ENCODE results near the gene FN3K.
"Not testable (repeated sequence)": the region's sequence is repeated elsewhere in the genome, so short reads cannot be mapped to it uniquely, and the experiment has no call there.

Gene FN3K

DNA sequence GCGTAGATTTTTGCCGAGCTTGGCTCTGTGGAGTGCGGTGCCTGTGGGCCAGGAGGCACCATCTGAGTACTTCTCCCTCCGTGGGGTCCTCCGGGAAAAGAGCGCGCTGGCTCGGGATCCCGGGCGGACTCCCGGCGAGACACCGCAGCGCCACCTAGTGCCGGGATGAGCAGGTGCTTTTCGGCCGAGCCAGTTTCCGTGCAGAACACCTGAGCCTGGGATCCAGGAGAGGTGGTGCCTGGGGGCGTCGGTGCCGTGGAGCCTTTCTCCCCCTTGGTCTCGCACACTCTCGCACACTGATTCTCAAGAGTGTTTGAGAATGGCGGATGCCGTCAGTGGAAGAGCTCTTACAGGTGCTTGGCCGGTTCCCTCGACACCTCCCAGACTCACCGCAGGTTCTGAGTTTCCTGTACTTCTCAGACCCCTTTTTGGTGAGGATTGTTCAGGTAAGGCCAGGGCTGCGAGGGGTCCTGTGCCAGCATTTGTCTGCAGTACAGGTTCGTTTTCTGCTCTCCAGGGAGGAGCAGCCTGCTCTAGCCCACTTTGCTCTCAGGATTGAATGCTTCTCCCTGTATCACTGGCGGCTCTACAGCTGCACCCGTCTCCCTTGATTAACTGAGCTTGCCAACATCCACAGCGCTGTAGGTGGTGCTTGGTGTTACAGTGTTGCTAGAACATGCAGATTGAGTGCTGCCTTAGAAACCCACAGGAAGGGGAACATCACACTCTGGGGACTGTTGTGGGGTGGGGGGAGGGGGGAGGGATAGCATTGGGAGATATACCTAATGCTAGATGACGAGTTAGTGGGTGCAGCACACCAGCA lies 39.8 kb downstream of the FN3K start:
- DNase-seq: no peak

DNA sequence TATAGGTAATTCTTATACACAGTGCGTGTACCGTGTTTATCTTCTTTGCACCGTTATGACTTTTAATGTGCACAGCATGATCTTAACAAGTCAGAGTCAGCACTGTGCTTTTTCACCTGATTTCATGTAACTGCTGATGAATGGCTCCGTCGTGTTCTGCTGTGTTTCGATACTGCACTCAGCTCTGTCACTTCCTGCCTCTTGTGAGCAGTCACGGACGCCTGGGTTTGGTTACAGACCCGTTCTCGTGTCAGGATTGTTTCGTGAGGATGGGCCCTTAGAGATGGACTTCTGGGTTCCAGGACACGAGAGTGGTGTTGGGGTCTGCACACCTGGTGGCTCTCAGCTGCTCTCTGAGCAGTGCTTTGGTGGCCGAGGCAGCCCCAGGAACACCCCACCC lies 41.0 kb downstream of the FN3K start:
- DNase-seq: no peak

DNA sequence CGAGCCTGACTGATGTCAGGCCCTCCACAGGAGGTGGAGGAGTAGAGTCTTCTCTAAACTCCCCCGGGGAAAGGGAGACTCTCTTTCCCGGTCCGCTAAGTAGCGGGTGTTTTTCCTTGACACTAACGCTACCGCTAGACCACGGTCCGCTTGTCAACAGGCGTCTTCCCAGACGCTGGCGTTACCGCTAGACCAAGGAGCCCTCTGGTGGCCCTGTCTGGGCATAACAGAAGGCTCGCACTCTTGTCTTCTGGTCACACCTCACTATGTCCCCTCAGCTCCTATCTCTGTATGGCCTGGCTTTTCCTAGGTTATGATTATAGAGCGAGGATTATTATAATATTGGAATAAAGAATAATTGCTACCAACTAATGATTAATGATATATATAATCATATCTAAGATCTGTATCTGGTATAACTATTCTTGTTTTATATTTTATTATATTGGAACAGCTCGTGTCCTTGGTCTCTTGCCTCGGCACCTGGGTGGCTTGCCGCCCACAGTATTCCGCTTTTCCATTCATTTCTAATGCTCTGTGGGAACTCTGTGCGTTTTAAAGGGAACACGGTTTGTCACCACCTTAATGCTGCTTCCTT lies 42.5 kb downstream of the FN3K start:
- not testable (repeated sequence) for DNase-seq

DNA sequence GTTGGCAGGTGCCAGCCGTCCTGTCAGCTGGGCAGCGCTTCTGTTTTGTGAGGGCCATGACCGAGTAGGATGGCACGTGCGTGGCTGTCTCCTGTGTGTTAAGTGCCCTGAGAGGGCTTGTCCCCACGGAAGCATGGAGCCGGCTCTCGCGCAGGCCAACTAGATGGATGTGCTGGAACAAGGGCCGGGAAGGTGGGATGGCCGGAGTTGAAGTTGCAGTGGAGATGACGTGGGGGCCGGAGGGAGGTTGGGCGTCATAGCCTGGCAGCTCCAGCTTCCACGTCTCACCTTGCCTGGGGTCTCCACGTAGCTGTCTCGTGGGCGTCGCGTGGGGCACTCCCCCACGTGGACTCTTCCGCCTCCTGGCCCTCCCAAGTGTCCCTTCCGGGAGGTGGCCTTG lies 44.1 kb downstream of the FN3K start:
- no peak for DNase-seq

DNA sequence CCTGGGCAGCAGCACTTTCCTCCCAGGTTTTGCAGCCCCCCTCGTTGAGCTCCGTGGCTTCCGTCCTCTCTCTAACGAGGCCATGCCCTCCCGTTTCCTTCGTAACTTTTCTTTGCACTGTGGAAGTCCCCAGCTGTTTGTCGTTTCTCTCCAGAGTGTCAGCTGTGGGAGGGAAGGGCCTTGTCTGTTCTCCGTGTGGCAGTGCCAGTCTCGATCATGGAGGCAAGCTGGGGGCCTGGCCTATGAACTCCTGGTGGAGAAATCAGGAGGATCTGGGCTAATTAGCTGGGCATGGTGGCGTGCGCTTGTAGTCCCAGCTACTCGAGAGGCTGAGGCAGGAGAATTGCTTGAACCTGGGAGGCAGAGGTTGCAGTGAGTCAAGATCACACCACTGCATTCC lies 44.8 kb downstream of the FN3K start:
- no peak for DNase-seq

DNA sequence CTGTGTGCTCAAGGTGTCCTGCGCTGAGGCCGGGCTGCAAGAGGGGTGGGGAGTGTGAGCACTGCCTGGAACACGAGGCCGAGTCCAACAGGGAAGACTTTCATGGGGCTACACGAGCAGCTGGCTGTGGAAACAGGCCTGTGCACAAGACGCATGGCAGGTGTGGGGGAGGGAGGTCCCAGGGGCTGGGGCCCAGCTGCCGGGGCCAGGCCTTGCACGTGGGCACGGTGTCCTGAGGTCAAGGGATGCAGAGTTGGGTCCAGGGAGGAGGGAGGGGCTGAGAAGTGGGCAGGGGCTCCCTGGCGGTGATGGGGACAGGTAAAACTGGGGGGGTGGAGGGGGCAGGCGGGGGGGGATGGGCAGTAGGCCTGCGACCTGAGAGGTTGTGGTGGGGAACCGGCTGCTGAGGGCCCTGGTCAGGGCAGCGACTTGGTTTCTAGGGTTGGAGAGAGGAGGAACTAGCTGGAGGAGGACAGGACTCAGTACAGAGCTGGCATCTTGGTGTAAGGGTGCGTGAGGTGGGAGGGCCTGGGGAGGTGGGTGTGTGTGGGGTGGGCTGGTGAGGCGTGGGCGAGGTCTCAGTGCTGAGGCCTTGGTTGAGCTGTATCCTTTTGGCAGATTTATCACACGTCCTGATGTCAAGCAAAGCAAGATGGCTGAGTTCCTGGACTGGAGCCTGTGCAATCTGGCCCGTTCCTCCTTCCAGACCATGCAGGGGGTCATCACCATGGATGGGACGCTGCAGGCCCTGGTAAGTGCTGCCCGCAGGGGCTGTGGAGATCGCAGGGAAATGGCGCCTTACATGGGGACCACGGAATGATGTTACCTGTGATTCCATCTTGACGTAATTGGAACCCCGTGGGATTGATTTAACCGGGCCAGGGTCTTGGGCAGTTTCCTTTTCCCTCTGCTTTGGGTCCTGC lies 45.8 kb downstream of the FN3K start:
- DNase-seq: no peak

DNA sequence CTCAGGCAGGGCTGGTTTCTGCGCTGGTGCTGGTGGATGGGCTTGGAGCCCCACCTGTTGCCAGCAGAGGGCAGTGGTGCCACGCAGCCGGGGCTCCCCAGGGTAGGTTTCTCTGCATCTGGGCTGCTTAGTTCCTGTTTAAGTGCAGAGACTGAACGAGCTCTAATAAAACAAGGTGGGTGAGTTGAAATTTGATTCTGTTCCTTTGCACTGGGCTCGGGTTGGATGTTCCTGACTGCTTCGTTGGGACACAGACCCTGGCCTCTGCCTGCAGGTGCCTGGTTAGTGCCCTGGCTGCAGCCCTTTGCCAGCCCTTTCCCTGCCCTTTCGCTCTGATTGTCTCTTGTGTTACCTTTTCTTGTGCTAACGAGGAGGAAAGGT lies 46.5 kb downstream of the FN3K start:
- DNase-seq: peak; percentile 48

DNA sequence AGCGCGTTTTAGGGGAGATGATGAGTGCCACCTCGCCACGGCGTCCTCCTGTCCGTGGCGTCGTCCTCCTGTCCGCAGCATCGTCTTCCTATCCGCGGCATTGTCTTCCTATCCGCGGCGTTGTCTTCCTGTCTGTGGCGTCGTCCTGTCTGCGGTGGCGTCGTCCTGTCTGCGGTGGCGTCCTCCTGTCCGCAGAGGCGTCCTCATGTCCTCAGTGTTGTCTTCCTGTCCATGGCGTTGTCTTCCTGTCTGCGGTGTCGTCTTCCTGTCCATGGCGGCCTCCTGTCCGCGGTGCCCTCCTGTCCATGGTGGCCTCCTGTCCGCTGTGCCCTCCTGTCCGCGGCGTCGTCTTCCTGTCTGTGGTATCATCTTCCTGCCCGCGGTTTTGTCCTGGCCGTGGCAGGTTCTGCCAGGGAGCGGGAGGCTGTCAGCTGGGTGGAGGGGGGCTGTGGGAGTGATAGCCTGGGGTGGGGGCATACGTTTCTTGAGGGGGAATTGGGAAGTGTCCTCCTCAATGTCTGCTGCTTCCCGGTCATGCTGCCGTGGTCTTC lies 47.3 kb downstream of the FN3K start:
- DNase-seq: no peak

DNA sequence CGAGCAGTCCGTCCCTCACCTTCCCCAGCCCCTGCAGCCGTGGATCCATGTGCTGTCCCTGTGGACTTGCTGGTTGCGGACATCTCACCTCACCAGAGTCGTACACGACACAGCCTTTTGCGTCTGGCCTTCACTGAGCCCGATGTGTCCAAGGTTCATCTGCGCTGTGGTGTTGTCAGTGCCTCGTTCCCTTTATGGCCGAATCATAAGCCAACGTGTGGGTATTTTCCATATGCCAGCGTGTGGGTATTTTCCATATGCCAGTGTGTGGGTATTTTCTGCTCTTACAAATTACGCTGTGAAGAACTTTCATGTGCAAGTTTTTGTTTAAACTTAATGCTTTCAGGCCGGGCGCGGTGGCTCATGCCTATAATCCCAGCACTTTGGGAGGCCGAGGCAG lies 48.1 kb downstream of the FN3K start:
- DNase-seq: no peak

DNA sequence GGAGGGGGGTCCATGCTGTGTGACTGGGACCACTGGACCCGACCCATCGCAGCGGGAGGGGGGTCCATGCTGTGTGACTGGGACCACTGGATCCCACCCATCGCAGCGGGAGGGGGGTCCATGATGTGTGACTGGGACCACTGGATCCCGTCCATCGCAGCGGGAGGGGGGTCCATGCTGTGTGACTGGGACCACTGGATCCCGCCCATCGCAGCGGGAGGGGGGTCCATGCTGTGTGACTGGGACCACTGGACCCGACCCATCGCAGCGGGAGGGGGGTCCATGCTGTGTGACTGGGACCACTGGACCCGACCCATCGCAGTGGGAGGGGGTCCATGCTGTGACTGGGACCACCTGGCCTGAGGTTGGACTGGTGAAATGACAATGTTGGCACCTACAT lies 50.2 kb downstream of the FN3K start:
- DNase-seq: not testable (repeated sequence)

DNA sequence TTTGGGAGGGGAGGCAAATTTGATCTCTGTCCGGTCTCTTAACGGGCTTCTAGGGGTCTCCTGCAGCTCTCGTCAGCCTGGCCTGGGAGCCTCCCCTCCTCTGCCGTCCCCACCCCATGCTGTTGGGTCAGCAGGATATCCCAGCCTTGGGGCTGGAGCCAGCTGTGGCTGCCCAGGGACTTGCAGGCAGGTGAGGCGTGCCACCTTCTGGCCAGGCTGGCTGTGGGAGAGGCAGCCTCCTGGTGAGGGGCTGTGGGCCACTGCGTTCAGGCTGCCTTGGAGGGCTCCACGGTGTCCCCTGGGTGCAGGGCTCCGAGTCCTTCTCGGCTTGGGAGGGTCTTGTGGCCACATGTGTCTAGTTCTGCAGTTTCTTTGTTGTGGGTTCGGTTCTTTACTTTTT lies 51.0 kb downstream of the FN3K start:
- DNase-seq: no peak

DNA sequence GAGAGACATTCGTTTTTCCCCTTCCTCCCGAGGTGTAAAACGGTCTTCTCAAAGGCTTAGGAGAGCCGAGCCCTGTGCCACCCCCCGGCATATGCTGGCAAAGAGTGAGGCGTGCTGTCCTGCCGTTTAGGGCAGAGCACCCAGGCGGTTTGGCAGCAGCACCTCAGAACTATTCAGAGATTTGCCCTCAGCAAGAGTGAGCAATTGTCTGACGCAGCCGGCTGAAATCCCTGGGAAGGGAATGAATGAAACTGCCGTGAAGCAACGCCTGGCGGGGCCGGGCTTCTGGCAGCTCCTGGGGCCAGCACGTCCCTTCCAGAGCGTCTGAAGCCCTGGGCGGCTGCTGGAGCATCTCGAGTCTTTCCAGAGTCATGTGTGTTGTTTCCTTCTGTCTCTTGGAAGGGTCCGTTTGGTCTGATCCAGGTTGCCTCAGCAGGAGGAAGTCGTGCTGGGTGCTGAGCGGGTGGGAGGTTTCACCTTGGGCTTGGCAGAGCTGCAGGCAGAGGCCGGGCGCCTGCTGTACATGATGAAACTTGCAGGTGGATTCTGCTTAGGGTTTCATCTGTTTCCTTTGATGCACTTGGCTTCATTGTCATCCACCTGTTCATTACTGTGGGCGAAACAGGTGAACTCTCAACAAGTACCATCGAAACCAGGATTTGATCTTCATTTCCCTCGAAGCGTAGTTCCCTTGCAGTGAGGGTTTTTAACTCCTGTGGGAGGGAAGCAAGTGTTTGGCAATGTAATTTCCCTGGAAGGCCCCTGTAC lies 51.9 kb downstream of the FN3K start:
- no peak for DNase-seq

DNA sequence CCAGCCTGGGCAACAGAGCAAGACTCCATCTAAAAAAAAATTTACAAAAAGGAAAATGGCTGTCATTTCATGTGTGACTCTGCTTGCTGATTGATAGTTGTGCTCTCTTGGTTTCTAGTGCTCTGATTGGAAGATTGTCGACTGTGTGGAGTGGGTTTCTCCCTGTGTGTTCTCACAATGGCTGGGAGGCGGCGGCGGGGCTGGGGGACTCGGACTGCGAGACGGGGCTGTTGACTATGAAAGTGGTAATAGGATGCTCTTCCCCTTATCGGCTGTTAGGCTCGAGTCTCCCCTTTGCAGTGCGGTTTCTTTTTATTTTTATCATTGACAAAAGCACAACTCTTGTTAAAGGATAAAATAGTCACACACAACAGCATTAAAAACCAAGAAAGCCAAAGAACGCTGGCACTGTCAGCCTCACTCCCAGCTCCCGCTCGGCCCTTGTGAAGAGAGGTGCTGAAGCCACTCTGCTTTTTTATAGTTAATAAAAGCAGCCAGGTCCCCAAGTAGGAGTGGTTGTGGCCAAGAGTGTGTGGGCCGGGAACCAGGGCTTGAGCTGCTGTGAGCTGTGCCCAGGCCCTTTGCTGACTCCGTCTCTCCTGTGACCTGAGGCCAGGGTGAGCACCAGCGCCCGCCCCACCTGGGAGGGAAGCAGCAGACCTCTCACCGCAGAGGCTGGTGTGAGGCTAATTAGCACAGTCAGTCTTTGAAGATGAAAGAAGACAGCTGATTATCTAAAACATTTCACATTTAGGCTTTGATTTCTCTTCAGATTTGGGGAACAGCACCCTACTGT lies 53.0 kb downstream of the FN3K start:
- no peak for DNase-seq

DNA sequence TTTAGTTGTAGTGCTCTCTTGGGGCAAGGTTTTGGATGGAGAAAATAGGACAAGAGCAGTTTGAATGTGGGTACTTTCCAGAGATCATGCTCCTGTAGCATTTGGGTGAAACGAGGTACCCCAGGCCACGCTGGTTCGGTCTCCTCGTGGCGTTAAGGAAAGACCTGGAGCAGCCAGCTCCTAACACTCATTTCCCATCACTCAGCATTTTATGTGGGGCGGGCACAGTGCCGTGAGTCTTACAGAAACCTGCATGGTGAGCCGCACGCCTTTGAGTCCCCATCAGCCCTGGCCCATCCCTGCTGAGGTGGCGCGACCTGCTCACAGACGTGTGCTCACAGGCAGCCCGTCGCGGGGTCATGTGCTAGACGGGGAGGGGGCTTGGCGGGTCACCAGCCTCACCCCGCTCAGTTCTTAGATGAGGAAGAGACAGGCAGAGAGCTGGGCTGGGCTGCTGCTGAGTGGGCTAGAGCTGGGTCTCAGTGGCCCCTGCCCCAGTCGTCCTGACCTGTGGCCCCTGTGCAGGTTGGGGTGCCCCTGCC lies 53.7 kb downstream of the FN3K start:
- DNase-seq: no peak

DNA sequence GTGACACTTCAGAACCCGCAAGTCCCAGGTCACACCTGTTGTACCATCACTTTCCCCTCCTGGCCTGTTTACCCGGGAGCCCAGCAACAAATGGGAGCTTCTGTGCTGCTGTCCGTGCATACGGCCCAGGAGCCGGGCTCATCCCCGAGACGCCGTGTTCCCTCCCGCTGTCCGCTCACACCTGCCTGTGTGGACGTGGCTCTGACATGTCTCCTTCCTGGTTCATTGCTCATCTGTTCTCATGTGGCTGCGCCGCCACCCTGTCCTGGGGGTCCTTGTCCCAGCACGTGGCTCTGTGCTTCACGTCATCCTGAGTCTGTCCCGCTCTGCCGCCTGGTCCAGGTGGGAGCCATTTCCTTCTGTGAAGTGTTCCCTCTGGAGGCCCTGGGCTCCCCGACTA lies 54.4 kb downstream of the FN3K start:
- DNase-seq: no peak

DNA sequence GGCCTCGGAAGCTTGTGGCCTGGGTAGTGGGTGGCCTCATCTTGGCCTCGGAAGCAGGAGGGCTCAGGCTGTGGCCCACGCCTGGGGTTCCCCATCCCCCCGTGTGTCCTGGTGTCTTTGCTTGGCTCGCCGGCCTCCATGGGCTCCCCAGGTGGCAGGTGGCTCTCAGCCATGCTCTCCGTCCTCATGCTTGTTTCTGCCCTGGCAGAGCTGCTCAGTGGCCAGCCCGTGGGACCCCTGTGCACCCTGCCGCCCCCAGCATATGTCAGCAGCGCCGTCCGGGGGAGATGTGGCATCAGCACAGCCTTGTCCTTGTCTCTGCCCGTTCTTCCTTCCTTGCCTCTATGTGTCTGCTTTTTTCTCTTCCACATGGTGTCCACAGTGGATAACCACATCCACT lies 55.0 kb downstream of the FN3K start:
- DNase-seq: no peak

DNA sequence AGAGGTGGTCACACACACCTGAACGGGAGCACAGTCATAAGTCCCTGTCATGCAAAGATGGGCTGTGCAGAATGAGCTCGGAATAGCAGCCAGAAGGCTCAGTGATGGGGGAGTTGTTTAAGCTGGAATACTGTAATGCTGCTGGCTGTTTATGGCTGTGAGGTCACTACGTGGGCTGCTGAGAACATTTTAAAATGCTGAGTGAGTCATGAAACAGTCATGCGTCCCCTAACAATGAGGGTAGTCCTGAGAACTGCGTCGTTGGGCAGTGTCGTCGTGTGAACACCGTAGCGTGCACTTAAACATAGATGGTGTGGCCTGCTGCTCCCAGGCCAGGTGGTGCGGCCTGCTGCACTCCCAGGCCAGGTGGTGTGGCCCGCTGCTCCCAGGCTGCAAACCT lies 56.1 kb downstream of the FN3K start:
- no peak for DNase-seq

DNA sequence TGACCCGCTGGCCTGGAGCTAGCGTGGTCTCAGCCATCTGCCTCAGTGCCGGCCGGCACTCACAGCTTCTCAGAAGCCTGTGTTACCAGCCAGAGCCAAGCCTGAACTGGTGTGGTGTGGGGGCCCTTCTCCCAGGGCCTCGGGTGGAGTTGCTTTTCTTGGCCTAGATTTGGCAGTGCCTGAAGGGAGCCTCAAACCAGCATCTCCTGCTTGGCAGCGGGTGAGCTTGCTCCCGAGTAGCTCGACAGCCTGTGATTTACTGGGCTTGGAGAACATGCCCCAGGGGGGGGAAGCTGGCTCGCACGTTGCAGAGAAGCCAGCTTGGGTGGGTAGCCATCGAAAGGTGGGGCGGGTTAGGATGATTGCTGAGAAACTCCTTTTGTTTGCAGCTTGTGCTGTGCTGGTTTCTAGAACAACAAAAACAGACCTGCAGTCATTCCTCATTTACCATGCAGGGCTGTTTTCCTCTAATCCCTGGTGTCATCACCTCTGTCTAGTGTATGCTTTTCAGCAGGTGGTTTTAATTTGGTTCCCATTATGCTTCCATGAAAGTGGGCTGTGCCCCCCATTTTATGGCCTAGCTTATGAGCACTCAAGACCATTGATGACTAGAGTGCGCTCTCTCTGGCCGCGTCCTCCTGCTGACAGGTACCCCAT lies 58.7 kb downstream of the FN3K start:
- peak; percentile 87 for DNase-seq

DNA sequence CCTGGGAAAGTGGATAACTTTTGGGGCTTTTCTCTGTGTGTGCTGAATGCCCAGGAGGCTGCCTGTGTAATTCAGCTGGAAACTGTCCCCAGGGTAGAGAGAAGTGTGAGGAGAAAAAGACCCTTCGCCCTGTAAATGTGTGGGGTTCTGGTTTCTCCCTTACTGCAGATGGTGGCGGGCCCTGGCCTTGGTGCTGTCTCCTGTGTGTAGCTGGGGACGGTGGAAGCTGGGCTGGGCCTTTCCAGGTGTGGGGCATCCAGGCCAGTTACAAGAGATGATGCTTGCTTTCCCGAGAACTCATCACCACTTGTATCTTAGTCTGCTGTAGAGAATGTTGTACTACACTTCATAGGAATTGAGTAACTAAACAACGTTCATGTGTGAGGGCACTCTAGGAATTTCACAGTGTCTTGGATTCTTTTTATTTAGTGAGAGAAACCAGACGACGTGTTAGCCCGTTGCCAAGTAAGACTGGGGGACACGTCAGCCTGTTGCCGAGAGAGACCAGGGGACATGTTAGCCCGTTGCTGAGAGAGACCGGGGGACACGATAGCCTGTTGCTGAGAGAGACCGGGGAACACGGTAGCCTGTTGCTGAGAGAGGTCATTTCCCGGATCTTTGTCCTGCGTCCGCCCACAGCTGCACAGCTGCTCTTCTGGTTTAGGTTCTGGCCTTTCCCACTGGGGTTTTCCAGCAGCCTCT lies 59.5 kb downstream of the FN3K start:
- no peak for DNase-seq

DNA sequence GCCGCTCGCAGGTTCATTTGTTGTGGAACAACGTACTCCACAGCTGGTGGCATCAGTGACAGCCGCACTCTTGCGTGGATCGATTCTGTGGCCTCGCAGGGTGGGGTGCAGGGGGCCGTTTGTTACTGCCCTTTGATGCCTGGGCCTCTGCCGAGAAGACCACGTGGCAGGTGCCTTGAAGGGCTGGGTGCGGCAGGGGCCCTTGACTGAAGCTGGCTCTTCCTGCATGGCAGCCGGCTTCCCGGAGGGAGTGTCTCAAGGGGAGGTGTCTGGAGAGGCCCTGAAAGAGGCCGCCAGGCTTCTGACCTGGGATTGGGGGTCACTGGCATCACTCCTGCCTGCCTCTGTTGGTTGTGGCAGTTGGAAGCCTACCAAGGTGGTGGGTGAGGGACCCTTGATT lies 60.2 kb downstream of the FN3K start:
- no peak for DNase-seq
